K562 (cell line): Measurements from ENCODE around the gene BAHD1. TPM values are rescaled to one million over a fixed set of nuclear protein-coding genes. Genes with fewer than 3 reads are reported as not detected.

Experiments
- BACH1 ChIP-seq: fragments of 200-800 bp; sonication (Bioruptor generic); IDR thresholded peaks from 2 replicates; pipeline ENCODE4 v1.6.1; 2016; ENCODE audit warnings: missing genetic modification characterization, missing compliant biosample characterization
- BDP1 ChIP-seq: IDR thresholded peaks from 3 replicates; pipeline ENCODE4 v1.6.1; 2011; ENCODE audit not compliant: insufficient read length, insufficient read depth
- GABPB2 ChIP-seq: fragments of 250-450 bp; sonication (Bioruptor Pico); conservative IDR thresholded peaks from 2 replicates; pipeline ENCODE4 v1.5.1; 2021; ENCODE audit warnings: mild to moderate bottlenecking
- ILF3 ChIP-seq: fragments of 450-650 bp; IDR thresholded peaks from 2 replicates; pipeline ENCODE4 v1.6.1; 2018; ENCODE audit warnings: antibody characterized with exemption, mild to moderate bottlenecking, moderate library complexity, borderline replicate concordance
- MAFK ChIP-seq: IDR thresholded peaks from 2 replicates; pipeline ENCODE4 v1.6.1; 2011; ENCODE audit warnings: low read length, improper control_type of control experiment
- PHF21A ChIP-seq: fragments of 450-650 bp; IDR thresholded peaks from 2 replicates; pipeline ENCODE4 v1.6.1; 2017; ENCODE audit warnings: low read depth, borderline replicate concordance
- SOX6 ChIP-seq: fragments of 450-650 bp; IDR thresholded peaks from 2 replicates; pipeline ENCODE4 v1.6.1; 2014; ENCODE audit warnings: mild to moderate bottlenecking
- SRSF9 ChIP-seq: fragments of 200-400 bp; formaldehyde crosslinking; IDR thresholded peaks from 2 replicates; pipeline ENCODE4 v1.6.1; 2017; ENCODE audit warnings: low read depth, low read length, borderline replicate concordance
- TAF15 ChIP-seq: fragments of 200-400 bp; formaldehyde crosslinking; IDR thresholded peaks from 2 replicates; pipeline ENCODE4 v1.6.1; 2017; ENCODE audit warnings: mild to moderate bottlenecking, low read depth, low read length, moderate library complexity
- TEAD4 ChIP-seq, 2 experiments: sonication (generic) in 1 of 2; formaldehyde crosslinking in 1 of 2; IDR thresholded peaks; 2 replicates each; pipeline versions ENCODE4 v1.6.1 to v1.8.0; 2012 to 2022; ENCODE audit warnings: borderline replicate concordance in 1 of 2, inconsistent platforms in 1 of 2, low read length in 1 of 2, mild to moderate bottlenecking in 1 of 2, missing genetic modification reagents in 1 of 2
- TFAM ChIP-seq: fragments of 250-450 bp; sonication (Bioruptor Pico); conservative IDR thresholded peaks from 2 replicates; pipeline ENCODE4 v1.5.0; 2021; ENCODE audit warnings: mild to moderate bottlenecking, moderate library complexity
- ZBED1 ChIP-seq: IDR thresholded peaks from 2 replicates; pipeline ENCODE4 v1.6.1; 2014
- ZNF224 ChIP-seq: sonication (generic); formaldehyde crosslinking; IDR thresholded peaks from 2 replicates; pipeline ENCODE4 v1.8.0; 2022; ENCODE audit warnings: mild to moderate bottlenecking, missing genetic modification reagents
- polyA plus RNA-seq, 8 experiments: library from polyadenylated mRNA; depleted of rRNA in 4 of 8; stranded (reverse) in 5 of 8; unstranded in 3 of 8; fragments of >200 nt; fragmentation: Nextera tagmentation in 2 of 8; fragmentation: Illumina TruSeq in 1 of 8; extraction: Ambion mirVana in 2 of 8; extraction: Trizol in 1 of 8; gene quantifications; 2 replicates each; pipeline versions ENCODE4 v1.2.1 to v1.2.3, GENCODE V29; 2011 to 2014; ENCODE audit warnings: inconsistent platforms in 1 of 8, missing spikeins in 1 of 8
- total RNA-seq, 7 experiments: library from RNA; depleted of rRNA in 6 of 7; stranded (reverse); fragments of >200 nt in 6 of 7; fragmentation: Illumina TruSeq in 2 of 7; extraction: Trizol in 2 of 7; gene quantifications; 2 replicates each; pipeline versions ENCODE4 v1.2.1 to v1.2.3, GENCODE V29; 2011 to 2021; ENCODE audit warnings: low replicate concordance in 1 of 7
- TF ChIP-seq, protein P1 (sequence below): fragments of 450-650 bp; IDR thresholded peaks from 2 replicates; pipeline ENCODE4 v1.6.1; 2016; ENCODE audit warnings: mild to moderate bottlenecking, moderate library complexity

BAHD1 gene
- total and polyA plus RNA-seq, 9 of the 15 experiments (the other 6 are each of a cell fraction or from before 2014, with no cell fraction given): 0.55 to 38.5 (median 11.5) TPM

- TF ChIP-seq, protein P1, sequence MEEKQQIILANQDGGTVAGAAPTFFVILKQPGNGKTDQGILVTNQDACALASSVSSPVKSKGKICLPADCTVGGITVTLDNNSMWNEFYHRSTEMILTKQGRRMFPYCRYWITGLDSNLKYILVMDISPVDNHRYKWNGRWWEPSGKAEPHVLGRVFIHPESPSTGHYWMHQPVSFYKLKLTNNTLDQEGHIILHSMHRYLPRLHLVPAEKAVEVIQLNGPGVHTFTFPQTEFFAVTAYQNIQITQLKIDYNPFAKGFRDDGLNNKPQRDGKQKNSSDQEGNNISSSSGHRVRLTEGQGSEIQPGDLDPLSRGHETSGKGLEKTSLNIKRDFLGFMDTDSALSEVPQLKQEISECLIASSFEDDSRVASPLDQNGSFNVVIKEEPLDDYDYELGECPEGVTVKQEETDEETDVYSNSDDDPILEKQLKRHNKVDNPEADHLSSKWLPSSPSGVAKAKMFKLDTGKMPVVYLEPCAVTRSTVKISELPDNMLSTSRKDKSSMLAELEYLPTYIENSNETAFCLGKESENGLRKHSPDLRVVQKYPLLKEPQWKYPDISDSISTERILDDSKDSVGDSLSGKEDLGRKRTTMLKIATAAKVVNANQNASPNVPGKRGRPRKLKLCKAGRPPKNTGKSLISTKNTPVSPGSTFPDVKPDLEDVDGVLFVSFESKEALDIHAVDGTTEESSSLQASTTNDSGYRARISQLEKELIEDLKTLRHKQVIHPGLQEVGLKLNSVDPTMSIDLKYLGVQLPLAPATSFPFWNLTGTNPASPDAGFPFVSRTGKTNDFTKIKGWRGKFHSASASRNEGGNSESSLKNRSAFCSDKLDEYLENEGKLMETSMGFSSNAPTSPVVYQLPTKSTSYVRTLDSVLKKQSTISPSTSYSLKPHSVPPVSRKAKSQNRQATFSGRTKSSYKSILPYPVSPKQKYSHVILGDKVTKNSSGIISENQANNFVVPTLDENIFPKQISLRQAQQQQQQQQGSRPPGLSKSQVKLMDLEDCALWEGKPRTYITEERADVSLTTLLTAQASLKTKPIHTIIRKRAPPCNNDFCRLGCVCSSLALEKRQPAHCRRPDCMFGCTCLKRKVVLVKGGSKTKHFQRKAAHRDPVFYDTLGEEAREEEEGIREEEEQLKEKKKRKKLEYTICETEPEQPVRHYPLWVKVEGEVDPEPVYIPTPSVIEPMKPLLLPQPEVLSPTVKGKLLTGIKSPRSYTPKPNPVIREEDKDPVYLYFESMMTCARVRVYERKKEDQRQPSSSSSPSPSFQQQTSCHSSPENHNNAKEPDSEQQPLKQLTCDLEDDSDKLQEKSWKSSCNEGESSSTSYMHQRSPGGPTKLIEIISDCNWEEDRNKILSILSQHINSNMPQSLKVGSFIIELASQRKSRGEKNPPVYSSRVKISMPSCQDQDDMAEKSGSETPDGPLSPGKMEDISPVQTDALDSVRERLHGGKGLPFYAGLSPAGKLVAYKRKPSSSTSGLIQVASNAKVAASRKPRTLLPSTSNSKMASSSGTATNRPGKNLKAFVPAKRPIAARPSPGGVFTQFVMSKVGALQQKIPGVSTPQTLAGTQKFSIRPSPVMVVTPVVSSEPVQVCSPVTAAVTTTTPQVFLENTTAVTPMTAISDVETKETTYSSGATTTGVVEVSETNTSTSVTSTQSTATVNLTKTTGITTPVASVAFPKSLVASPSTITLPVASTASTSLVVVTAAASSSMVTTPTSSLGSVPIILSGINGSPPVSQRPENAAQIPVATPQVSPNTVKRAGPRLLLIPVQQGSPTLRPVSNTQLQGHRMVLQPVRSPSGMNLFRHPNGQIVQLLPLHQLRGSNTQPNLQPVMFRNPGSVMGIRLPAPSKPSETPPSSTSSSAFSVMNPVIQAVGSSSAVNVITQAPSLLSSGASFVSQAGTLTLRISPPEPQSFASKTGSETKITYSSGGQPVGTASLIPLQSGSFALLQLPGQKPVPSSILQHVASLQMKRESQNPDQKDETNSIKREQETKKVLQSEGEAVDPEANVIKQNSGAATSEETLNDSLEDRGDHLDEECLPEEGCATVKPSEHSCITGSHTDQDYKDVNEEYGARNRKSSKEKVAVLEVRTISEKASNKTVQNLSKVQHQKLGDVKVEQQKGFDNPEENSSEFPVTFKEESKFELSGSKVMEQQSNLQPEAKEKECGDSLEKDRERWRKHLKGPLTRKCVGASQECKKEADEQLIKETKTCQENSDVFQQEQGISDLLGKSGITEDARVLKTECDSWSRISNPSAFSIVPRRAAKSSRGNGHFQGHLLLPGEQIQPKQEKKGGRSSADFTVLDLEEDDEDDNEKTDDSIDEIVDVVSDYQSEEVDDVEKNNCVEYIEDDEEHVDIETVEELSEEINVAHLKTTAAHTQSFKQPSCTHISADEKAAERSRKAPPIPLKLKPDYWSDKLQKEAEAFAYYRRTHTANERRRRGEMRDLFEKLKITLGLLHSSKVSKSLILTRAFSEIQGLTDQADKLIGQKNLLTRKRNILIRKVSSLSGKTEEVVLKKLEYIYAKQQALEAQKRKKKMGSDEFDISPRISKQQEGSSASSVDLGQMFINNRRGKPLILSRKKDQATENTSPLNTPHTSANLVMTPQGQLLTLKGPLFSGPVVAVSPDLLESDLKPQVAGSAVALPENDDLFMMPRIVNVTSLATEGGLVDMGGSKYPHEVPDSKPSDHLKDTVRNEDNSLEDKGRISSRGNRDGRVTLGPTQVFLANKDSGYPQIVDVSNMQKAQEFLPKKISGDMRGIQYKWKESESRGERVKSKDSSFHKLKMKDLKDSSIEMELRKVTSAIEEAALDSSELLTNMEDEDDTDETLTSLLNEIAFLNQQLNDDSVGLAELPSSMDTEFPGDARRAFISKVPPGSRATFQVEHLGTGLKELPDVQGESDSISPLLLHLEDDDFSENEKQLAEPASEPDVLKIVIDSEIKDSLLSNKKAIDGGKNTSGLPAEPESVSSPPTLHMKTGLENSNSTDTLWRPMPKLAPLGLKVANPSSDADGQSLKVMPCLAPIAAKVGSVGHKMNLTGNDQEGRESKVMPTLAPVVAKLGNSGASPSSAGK: no peak
- TF ChIP-seq BACH1 (tag) (no peak), PHF21A (no peak), SRSF9 (no peak), ILF3 (no peak), BDP1 (no peak), ZNF224 (CRISPR knock-in tag) (no peak), GABPB2 (CRISPR knock-in tag) (no peak), TFAM (CRISPR knock-in tag) (no peak), MAFK (no peak), SOX6 (no peak), TAF15 (no peak), TEAD4 (IDR thresholded peaks at IDR 0.05; ENCODE audit: low read length) (no peak), TEAD4 (CRISPR knock-in tag; IDR thresholded peaks at IDR 0.05; ENCODE audit: borderline replicate concordance) (no peak), ZBED1 (no peak)
Observed at GRCh38 chr15:40435023-40435709, 5.6 kb upstream of the BAHD1 start (continued).
